HG03280 (cell line): ENCODE results near the gene SLC5A5.

Experiments used
- ATAC-seq: cut with Tn5 transposase; IDR thresholded peaks from one replicate; pipeline ENCODE4 v1.9.1; 2021; ENCODE audit warnings: mild to moderate bottlenecking, moderate library complexity; ENCODE audit not compliant: unreplicated experiment

SLC5A5 gene

GRCh38 chr19:17871878-17872250, at the start of gene SLC5A5:
SLC5A5 (plus strand) TSS chr19:17871945; CDS start chr19:17872320, 375 bp downstream.
- no peak for ATAC-seq

GRCh38 chr19:17824339-17824738, 47.4 kb upstream of the SLC5A5 start:
- no peak for ATAC-seq

- ATAC-seq = no peak
Measured at GRCh38 chr19:17826508-17827056, 45.2 kb upstream of the SLC5A5 start.

- no peak for ATAC-seq
Measured at GRCh38 chr19:17829855-17830566, 41.7 kb upstream of the SLC5A5 start.

- no peak for ATAC-seq
Measured at GRCh38 chr19:17830567-17831418, 41.0 kb upstream of the SLC5A5 start.

GRCh38 chr19:17831419-17831888, 40.3 kb upstream of the SLC5A5 start:
- ATAC-seq = no peak

- no peak for ATAC-seq
Measured at GRCh38 chr19:17832443-17833208, 39.1 kb upstream of the SLC5A5 start.

- no peak for ATAC-seq
Measured at GRCh38 chr19:17834350-17835181, 37.2 kb upstream of the SLC5A5 start.

GRCh38 chr19:17835182-17836006, 36.4 kb upstream of the SLC5A5 start:
- no peak for ATAC-seq

GRCh38 chr19:17836530-17836929, 35.2 kb upstream of the SLC5A5 start:
- no peak for ATAC-seq

GRCh38 chr19:17837972-17838371, 33.8 kb upstream of the SLC5A5 start:
- no peak for ATAC-seq

GRCh38 chr19:17840019-17840418, 31.7 kb upstream of the SLC5A5 start:
- ATAC-seq = no peak

- ATAC-seq = no peak
Measured at GRCh38 chr19:17841371-17841809, 30.4 kb upstream of the SLC5A5 start.

- ATAC-seq = no peak
Measured at GRCh38 chr19:17841810-17842662, 29.7 kb upstream of the SLC5A5 start.

GRCh38 chr19:17842663-17843291, 29.0 kb upstream of the SLC5A5 start:
- ATAC-seq = no peak

GRCh38 chr19:17843292-17843827, 28.4 kb upstream of the SLC5A5 start:
- ATAC-seq = no peak

GRCh38 chr19:17843908-17844490, 27.7 kb upstream of the SLC5A5 start:
- no peak for ATAC-seq
